ENCODE results near the gene PHC1. TPM values are rescaled to one million over a fixed set of nuclear protein-coding genes. Genes with fewer than 3 reads are reported as not detected.

Gene PHC1
- total RNA-seq, 4 donors from 2014 or later = 4.6 to 14.9 (median 11.0) TPM

DNA sequence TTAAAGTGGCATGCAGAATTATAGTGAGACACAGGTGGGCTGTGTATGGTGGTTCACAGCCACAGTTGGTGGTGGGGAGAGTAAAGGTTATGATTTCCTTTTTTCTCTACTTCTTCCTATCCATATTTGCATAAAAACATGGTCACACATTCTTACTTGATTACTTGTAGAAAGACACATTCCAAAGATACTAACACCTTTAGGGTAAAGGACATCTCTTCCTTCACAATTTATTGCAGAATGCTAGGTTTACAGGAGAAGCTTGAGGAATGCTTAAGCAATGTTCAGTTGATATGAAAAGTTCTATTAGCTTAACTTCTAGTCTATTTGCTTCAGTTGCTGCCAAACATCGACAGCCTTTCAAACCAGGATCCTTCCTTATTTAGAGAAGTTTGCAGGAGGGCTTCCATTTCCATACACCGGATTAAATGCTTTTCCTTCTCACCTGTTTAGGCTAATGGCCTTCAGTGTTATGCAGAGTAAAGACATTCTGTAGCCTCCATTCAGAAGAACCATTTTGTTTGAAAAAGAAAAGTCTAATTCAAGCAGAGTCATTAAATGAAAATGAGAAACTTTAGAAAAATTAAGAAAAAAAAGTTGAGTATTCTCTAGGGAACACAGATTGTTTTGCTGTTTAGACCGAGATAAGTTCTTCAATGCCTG, 2.6 kb upstream of the PHC1 start:
- intact Hi-C loops (cut with DNase I; ENCODE audit: low total_unique reads) = no loop called here
- 74 to 77% methylated on average over 3 of the region's 3 CpGs for WGBS, 2 donors
- no peak for DNase-seq (ENCODE audit: low spot score in 2 of 2)
- no peak overlapping the region for H3K4me3 ChIP-seq (ENCODE audit: low read depth, poor library complexity, severe bottlenecking)
- no peak for TF ChIP-seq POLR2A (IDR thresholded peaks at IDR 0.05)
- TF ChIP-seq, protein P1, sequence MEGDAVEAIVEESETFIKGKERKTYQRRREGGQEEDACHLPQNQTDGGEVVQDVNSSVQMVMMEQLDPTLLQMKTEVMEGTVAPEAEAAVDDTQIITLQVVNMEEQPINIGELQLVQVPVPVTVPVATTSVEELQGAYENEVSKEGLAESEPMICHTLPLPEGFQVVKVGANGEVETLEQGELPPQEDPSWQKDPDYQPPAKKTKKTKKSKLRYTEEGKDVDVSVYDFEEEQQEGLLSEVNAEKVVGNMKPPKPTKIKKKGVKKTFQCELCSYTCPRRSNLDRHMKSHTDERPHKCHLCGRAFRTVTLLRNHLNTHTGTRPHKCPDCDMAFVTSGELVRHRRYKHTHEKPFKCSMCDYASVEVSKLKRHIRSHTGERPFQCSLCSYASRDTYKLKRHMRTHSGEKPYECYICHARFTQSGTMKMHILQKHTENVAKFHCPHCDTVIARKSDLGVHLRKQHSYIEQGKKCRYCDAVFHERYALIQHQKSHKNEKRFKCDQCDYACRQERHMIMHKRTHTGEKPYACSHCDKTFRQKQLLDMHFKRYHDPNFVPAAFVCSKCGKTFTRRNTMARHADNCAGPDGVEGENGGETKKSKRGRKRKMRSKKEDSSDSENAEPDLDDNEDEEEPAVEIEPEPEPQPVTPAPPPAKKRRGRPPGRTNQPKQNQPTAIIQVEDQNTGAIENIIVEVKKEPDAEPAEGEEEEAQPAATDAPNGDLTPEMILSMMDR (IDR thresholded peaks at IDR 0.05) = no peak

DNA sequence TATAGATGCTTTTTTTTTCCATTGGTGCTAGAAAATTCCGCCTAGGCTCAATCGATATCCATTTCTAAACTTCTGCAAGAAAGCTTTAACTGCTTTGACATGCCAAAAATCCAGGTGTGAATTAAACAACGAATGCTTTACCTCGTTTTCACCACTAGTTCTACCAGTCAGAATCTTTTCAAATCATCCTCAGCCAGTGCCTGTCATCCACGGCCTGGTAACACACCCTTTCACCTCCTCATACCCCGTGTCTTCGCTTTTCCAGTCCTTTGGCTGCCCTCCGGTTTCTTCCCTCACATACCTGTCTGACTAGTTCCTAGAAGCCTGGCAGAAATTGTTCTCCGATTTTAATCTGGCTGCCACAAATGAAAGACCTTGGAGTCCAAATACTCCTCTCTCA, 1.4 kb upstream of the PHC1 start:
- intact Hi-C loops (cut with DNase I; ENCODE audit: low total_unique reads) = no loop called here
- 31 to 35% methylated on average over 9 of the region's 9 CpGs for WGBS, 2 donors
- TF ChIP-seq, protein P1 (IDR thresholded peaks at IDR 0.05) = no peak
- TF ChIP-seq POLR2A (IDR thresholded peaks at IDR 0.05) = no peak
- no peak overlapping the region for H3K4me3 ChIP-seq (ENCODE audit: low read depth, poor library complexity, severe bottlenecking)
- peak in 1 of 2 donors; percentile 38 for DNase-seq (ENCODE audit: low spot score in 2 of 2)

DNA sequence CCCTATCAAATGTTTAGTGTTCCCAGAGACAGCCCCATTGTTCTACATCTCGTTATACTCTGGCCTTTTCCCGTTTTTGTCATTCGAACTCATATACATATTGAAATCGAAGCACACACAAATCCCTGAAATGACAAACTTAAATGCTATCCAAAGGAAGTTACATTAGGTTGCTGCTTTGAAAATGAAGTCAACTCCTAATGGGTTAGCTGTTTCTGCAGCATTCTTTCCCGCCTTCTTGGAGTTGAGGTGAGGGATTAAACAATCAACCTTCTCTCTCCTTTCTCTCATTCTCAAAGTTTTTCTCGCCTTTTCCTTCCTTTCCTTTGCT, 642 bp upstream of the PHC1 start:
- intact Hi-C loops (cut with DNase I; ENCODE audit: low total_unique reads) = no loop called here
- 10 to 14% methylated on average over 6 of the region's 6 CpGs for whole genome bisulfite sequencing, 2 donors

DNA sequence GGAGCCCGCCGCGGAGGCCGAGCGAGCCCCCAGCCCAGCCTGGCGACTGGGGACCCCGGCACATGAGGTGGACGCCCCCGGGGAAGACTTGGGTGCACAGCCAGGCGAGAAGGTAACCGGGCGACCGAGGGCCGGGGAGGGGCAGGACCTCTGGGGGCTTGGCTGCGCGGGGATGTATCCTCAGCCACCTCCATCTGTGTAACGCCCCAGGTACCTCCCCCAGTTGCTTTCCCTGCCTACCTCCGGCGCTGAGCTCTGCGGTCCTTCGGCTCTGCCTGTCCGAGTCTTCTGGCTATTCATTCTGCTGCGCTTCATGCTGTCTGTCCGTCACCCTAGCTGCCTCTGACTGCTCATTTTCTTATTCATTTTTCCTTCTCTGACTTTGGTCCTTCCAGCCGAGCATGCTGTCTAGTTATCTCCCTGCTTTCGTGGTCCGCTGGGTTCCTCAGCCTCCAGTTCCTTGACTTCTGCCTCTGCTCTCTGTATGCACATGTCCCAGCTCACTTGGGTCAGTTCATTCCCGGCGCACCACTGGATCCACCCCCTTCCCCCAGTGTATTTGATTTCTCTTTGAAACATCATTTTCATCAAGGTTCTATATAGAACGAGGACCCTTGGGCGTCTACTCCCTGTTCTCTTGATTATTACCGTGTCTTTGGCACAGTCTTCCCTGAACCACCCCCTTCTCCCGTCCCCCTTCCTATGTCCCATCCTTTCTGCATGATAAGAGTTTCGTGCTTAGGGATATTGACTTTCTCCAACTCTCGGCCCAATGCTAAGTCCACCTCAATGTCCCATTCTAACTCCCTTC, 612 bp downstream of the PHC1 start:
- peak overlapping the region; percentile 62 for H3K4me3 ChIP-seq (ENCODE audit: low read depth, poor library complexity, severe bottlenecking)
- 3 to 5% methylated on average over 26 to 27 of the region's 35 CpGs for WGBS, 2 donors
- DNase-seq (ENCODE audit: low spot score in 2 of 2) = peak; percentile 25 to 88
- TF ChIP-seq POLR2A (IDR thresholded peaks at IDR 0.05) = no peak
- TF ChIP-seq, protein P1 (IDR thresholded peaks at IDR 0.05) = no peak
- intact Hi-C loops (cut with DNase I; ENCODE audit: low total_unique reads) = no loop called here

More for the DNA sequence above, 642 bp upstream of the PHC1 start:
- peak overlapping the region; percentile 62 for H3K4me3 ChIP-seq (ENCODE audit: low read depth, poor library complexity, severe bottlenecking)
- TF ChIP-seq, protein P1 (IDR thresholded peaks at IDR 0.05) = no peak
- TF ChIP-seq POLR2A (IDR thresholded peaks at IDR 0.05) = no peak
- DNase-seq (ENCODE audit: low spot score in 2 of 2) = no peak

DNA sequence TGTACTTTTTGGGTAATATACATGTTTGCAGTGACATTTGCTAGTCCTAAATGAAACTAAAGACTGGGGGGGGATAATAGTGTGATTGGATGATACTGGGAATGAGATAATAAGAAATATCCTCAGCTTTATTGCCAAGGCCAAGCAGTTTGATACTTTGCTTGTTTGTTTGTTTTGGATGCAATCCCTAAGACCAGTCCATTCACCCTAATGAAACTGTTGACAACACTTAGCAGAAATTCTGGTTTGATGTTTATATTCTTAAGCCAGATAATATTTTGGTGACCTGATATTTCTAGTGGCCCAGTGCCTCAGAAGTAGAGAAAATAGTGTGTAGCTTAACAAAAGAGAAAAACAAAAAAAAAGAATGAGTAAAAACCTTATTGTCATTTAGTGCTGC, 1.8 kb downstream of the PHC1 start:
- TF ChIP-seq POLR2A (IDR thresholded peaks at IDR 0.05) = no peak
- TF ChIP-seq, protein P1 (IDR thresholded peaks at IDR 0.05) = no peak
- no peak for DNase-seq (ENCODE audit: low spot score in 2 of 2)
- intact Hi-C loops (cut with DNase I; ENCODE audit: low total_unique reads) = no loop called here
- no peak overlapping the region for H3K4me3 ChIP-seq (ENCODE audit: low read depth, poor library complexity, severe bottlenecking)

Data from lower leg skin (tissue), 4 donors.